Tibial nerve (tissue), 4 donors: ENCODE measurements around the gene CDH11.

Experiments
- CTCF ChIP-seq, 5 experiments: fragments of 200-600 bp in 3 of 5; fragments of 450-650 bp in 2 of 5; sonication (generic) in 3 of 5; IDR thresholded peaks; one replicate each; pipeline ENCODE4 v1.5.1; 2016 to 2019; ENCODE audit warnings: antibody characterized with exemption in 5 of 5, mild to moderate bottlenecking in 3 of 5, moderate library complexity in 2 of 5
- EP300 ChIP-seq, 2 donors: sonication (generic); formaldehyde crosslinking; IDR thresholded peaks; one replicate each; pipeline ENCODE4 v1.6.1; 2017; ENCODE audit warnings: antibody characterized with exemption in 2 of 2, mild to moderate bottlenecking in 1 of 2
- POLR2A ChIP-seq, 2 donors: fragments of 450-650 bp; IDR thresholded peaks; one replicate each; pipeline ENCODE4 v1.6.1; 2017; ENCODE audit warnings: antibody characterized with exemption in 2 of 2, mild to moderate bottlenecking in 2 of 2, moderate library complexity in 2 of 2

- TF ChIP-seq CTCF (IDR thresholded peaks at IDR 0.05) (no peak), POLR2A (IDR thresholded peaks at IDR 0.05) (no peak), EP300 (IDR thresholded peaks at IDR 0.05) (no peak)
These were observed 128.4 kb downstream of the CDH11 start for GRCh38 chr16:64993464-64993863.
